Measurements from ENCODE around the gene COL23A1.

The COL23A1 gene

DNA sequence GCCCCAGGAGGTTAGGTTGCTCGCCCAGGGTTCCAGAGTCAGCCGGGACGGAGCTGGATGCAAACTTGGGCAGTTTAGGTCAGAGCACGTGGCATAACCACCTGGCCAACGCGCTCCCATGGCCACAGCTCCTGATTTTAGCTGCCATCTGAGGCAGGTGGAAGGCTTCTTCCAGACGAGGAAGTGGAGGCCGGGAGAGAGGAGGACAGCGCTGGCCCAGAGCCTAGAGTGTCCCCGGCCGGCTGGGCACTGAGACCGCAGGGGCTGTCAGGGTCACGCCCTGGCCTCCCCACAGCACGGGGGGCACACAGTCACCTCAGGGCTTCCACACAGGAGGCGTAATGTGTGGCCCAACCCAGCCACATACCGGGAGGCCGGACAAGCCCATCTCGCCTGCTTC lies 341.4 kb downstream of the COL23A1 start:
- TF ChIP-seq CTCF (IDR thresholded peaks at IDR 0.05; ENCODE audit: extremely low read depth, insufficient read depth, missing control alignments): no peak
- in situ Hi-C loops (cut with MboI; ENCODE audit: low pct_unique_long_range_greater_than_20kb, low sequenced_read_pairs, unreplicated experiment): no loop called here
- no peak for DNase-seq (ENCODE audit: low spot score)

- TF ChIP-seq CTCF (IDR thresholded peaks at IDR 0.05; ENCODE audit: extremely low read depth, insufficient read depth, missing control alignments): no peak
- DNase-seq (ENCODE audit: low spot score): no peak
- in situ Hi-C loops (cut with MboI; ENCODE audit: low pct_unique_long_range_greater_than_20kb, low sequenced_read_pairs, unreplicated experiment): no loop called here
Observed at GRCh38 chr5:178247481-178248456, 342.4 kb downstream of the COL23A1 start.

- DNase-seq (ENCODE audit: low spot score): no peak
- TF ChIP-seq CTCF (IDR thresholded peaks at IDR 0.05; ENCODE audit: extremely low read depth, insufficient read depth, missing control alignments): no peak
- in situ Hi-C loops (cut with MboI; ENCODE audit: low pct_unique_long_range_greater_than_20kb, low sequenced_read_pairs, unreplicated experiment): no loop called here
Observed at GRCh38 chr5:178246624-178247279, 343.4 kb downstream of the COL23A1 start.

- TF ChIP-seq CTCF (IDR thresholded peaks at IDR 0.05; ENCODE audit: extremely low read depth, insufficient read depth, missing control alignments): no peak
- in situ Hi-C loops (cut with MboI; ENCODE audit: low pct_unique_long_range_greater_than_20kb, low sequenced_read_pairs, unreplicated experiment): no loop called here
- no peak for DNase-seq (ENCODE audit: low spot score)
Observed at GRCh38 chr5:178245389-178245788, 344.8 kb downstream of the COL23A1 start.

DNA sequence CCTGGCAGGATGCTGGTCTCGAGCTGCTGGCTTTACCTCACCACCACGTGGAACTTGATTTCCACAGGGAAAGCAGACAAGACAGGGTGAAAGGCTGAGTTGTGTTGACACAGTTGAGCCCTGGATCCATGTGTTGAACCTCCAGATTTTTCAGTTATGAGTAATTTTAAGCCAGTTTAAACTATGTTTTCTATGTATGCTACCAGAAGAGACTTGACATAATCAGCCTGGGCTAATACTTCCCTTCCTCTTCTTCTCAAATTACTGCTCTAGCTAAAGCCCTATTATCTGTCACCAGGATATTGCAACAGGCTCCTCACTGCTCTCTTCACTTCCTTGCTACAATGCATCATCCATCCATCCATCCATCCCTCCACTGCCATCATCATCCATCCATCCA lies 345.6 kb downstream of the COL23A1 start:
- no peak for DNase-seq (ENCODE audit: low spot score)
- in situ Hi-C loops (cut with MboI; ENCODE audit: low pct_unique_long_range_greater_than_20kb, low sequenced_read_pairs, unreplicated experiment): no loop called here
- no peak for TF ChIP-seq CTCF (IDR thresholded peaks at IDR 0.05; ENCODE audit: extremely low read depth, insufficient read depth, missing control alignments)

GRCh38 chr5:178242416-178242815 lies 347.8 kb downstream of the COL23A1 start:
- TF ChIP-seq CTCF (IDR thresholded peaks at IDR 0.05; ENCODE audit: extremely low read depth, insufficient read depth, missing control alignments): no peak
- DNase-seq (ENCODE audit: low spot score): no peak
- in situ Hi-C loops (cut with MboI; ENCODE audit: low pct_unique_long_range_greater_than_20kb, low sequenced_read_pairs, unreplicated experiment): no loop called here

All from GM13977 (cell line).